Measurements from ENCODE around the gene PSG11. TPM values are rescaled to one million over a fixed set of nuclear protein-coding genes. Genes with fewer than 3 reads are reported as not detected.
"Not testable (repeated sequence)": the region's sequence is repeated elsewhere in the genome, so short reads cannot be mapped to it uniquely, and the experiment has no call there.

PSG11 gene
- polyA plus RNA-seq, 4 donors, result not detected

DNA sequence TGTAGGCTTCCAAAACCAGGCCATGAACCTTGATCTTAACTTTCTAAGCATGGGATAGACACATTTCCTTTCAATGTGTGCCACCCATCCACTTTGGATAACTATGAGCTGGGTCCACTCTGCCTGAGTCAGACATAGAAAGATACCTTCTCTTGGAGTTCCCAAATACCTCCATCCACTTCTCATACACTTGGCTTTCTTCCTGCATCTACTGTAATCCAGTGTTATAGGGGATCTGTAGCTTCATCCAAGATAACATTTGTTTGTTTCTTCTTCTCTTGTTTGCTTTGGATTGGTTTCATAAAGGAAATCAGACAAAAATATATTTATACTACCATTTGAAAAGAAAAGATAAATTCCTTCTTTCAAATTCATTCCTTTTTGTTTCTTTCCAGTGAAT lies 44.2 kb downstream of the PSG11 start:
- not testable (repeated sequence) for H3K36me3 ChIP-seq (ENCODE audit: control insufficient read depth in 3 of 3, insufficient read depth in 2 of 3, low read depth in 1 of 3, low read length in 3 of 3); H3K9me3 ChIP-seq (ENCODE audit: control insufficient read depth in 2 of 2, insufficient read depth in 1 of 2, low read depth in 1 of 2, low read length in 1 of 2); H3K4me3 ChIP-seq (ENCODE audit: low read depth in 1 of 3, low read length in 3 of 3); H3K27me3 ChIP-seq (ENCODE audit: control insufficient read depth in 3 of 3, insufficient read depth in 3 of 3, low read length in 3 of 3); H3K4me1 ChIP-seq (ENCODE audit: control insufficient read depth in 3 of 3, insufficient read depth in 2 of 3, low read depth in 1 of 3, low read length in 2 of 3); DNase-seq; FAIRE-seq; H3K27ac ChIP-seq (ENCODE audit: low read depth in 1 of 3, low read length in 2 of 3)

GRCh38 chr19:42971451-42971850 lies 54.8 kb downstream of the PSG11 start:
- 60 to 82% (median 64%) methylated on average over 5 of the region's 5 CpGs for WGBS, 3 donors
- not testable (repeated sequence) for H3K36me3 ChIP-seq (ENCODE audit: control insufficient read depth in 3 of 3, insufficient read depth in 2 of 3, low read depth in 1 of 3, low read length in 3 of 3); H3K9me3 ChIP-seq (ENCODE audit: control insufficient read depth in 2 of 2, insufficient read depth in 1 of 2, low read depth in 1 of 2, low read length in 1 of 2); FAIRE-seq; H3K27ac ChIP-seq (ENCODE audit: low read depth in 1 of 3, low read length in 2 of 3); H3K4me3 ChIP-seq (ENCODE audit: low read depth in 1 of 3, low read length in 3 of 3); H3K4me1 ChIP-seq (ENCODE audit: control insufficient read depth in 3 of 3, insufficient read depth in 2 of 3, low read depth in 1 of 3, low read length in 2 of 3); H3K27me3 ChIP-seq (ENCODE audit: control insufficient read depth in 3 of 3, insufficient read depth in 3 of 3, low read length in 3 of 3); DNase-seq

DNA sequence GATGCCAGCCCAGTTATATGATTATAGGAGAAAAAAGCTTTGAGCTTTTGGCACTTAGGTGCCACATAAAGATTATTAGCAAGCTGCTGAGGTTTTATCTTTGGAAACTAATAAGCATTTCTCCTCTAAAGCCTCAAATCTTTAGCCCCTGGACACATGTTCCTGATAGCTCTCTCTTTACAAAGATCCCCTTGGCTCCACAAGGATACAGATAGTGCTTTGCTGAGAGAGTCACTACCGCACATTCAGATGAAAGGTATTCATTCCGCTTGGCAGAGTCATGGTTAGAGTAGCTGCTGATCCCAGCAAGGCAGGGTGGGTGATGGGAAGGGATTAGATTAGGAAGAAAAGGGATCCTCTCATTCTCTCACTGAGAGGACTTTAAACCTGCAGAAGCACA lies 61.1 kb downstream of the PSG11 start:
- no peaks in the 10 kb centered on the region for H3K36me3 ChIP-seq (ENCODE audit: control insufficient read depth in 3 of 3, insufficient read depth in 2 of 3, low read depth in 1 of 3, low read length in 3 of 3)
- no peaks in the 10 kb centered on the region for H3K4me1 ChIP-seq (ENCODE audit: control insufficient read depth in 3 of 3, insufficient read depth in 2 of 3, low read depth in 1 of 3, low read length in 2 of 3)
- H3K4me3 ChIP-seq (ENCODE audit: low read depth in 1 of 3, low read length in 3 of 3), result no peak overlapping the region
- DNase-seq (no peak), FAIRE-seq (no peak)
- 87 to 94% (median 87%) methylated on average over 2 of the region's 2 CpGs for WGBS, 3 donors
- peaks cover 0 to 1% (median 0%) of the 10 kb centered on the region in 3 donors for H3K27me3 ChIP-seq (ENCODE audit: control insufficient read depth in 3 of 3, insufficient read depth in 3 of 3, low read length in 3 of 3)
- H3K9me3 ChIP-seq (ENCODE audit: control insufficient read depth in 2 of 2, insufficient read depth in 1 of 2, low read depth in 1 of 2, low read length in 1 of 2), result no peaks in the 10 kb centered on the region
- H3K27ac ChIP-seq (ENCODE audit: low read depth in 1 of 3, low read length in 2 of 3), result no peak overlapping the region

DNA sequence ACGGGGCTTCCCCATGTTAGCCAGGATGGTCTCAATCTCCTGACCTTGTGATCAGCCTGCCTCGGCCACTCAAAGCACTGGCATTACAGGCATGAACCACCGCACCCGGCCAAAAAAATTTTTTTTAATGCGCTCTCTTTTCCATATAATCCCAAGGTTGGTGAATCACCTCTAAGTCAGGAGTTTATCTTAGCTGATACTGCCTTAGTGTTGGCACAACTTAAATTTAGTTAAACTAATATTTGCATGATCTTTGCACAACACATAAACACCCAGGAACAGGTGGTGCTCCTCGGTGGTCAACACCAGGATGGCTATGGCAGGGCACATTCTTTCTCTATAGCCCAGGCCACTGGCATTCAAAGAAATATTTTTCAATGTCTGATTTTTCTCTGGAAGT lies 65.2 kb downstream of the PSG11 start:
- Histone ChIP-seq H3K36me3 (ENCODE audit: control insufficient read depth in 3 of 3, insufficient read depth in 2 of 3, low read depth in 1 of 3, low read length in 3 of 3) (no peaks in the 10 kb centered on the region), H3K27me3 (ENCODE audit: control insufficient read depth in 3 of 3, insufficient read depth in 3 of 3, low read length in 3 of 3) (peaks cover 0 to 1% (median 0%) of the 10 kb centered on the region in 3 donors), H3K9me3 (ENCODE audit: control insufficient read depth in 2 of 2, insufficient read depth in 1 of 2, low read depth in 1 of 2, low read length in 1 of 2) (no peaks in the 10 kb centered on the region), H3K4me3 (ENCODE audit: low read depth in 1 of 3, low read length in 3 of 3) (no peak overlapping the region), H3K4me1 (ENCODE audit: control insufficient read depth in 3 of 3, insufficient read depth in 2 of 3, low read depth in 1 of 3, low read length in 2 of 3) (no peaks in the 10 kb centered on the region), H3K27ac (ENCODE audit: low read depth in 1 of 3, low read length in 2 of 3) (no peak overlapping the region)
- 86 to 91% (median 90%) methylated on average over 6 of the region's 6 CpGs for WGBS, 3 donors
- DNase-seq (no peak), FAIRE-seq (no peak)

Other genes with a start within 250 kb of the PSG11 start
- not detected for gene PSG1, start 146.8 kb downstream of the PSG11 start, polyA plus RNA-seq
- not detected for gene PSG6, start 108.6 kb downstream of the PSG11 start, polyA plus RNA-seq
- not detected for gene PSG7, start 89.3 kb downstream of the PSG11 start, polyA plus RNA-seq
- 1 to 10 TPM in 1 of 4 donors, under 1 TPM in 1, not detected in 2; 0.04 to 2.2 TPM for gene PSG2, start 56.2 kb upstream of the PSG11 start, polyA plus RNA-seq
- gene PSG5, start 160.1 kb upstream of the PSG11 start, polyA plus RNA-seq, result not detected
- gene PSG4, start 179.2 kb upstream of the PSG11 start, polyA plus RNA-seq, result under 1 TPM in 1 of 4 donors, not detected in 3; 0.12 TPM
- under 1 TPM in 1 of 4 donors, not detected in 3; 0.03 TPM for gene PSG9, start 243.1 kb upstream of the PSG11 start, polyA plus RNA-seq

Measured in small intestine (tissue), 7 donors.